H4 (cell line): ENCODE measurements around the gene NCAPH2. TPM values are rescaled to one million over a fixed set of nuclear protein-coding genes. Genes with fewer than 3 reads are reported as not detected.

Experiments
- DNase-seq: peaks from one replicate; pipeline ENCODE4 v3.0.0-alpha.2; 2015; ENCODE audit warnings: low spot score
- total RNA-seq: library from RNA; depleted of rRNA; stranded (reverse); fragments of >200 nt; shearing (Covaris generic); gene quantifications from 2 replicates; pipeline ENCODE4 v1.2.3, GENCODE V29; 2014

Gene NCAPH2
- total RNA-seq, 1 experiment from 2014 or later: 39.0 TPM

- DNase-seq: no peak
Measured at GRCh38 chr22:50489363-50490243, 18.4 kb upstream of the NCAPH2 start.

- no peak for DNase-seq
Measured at GRCh38 chr22:50490531-50491308, 17.3 kb upstream of the NCAPH2 start.

GRCh38 chr22:50497093-50497492 lies 10.9 kb upstream of the NCAPH2 start:
- DNase-seq: no peak

- DNase-seq: peak; percentile 53
Measured at GRCh38 chr22:50498322-50498890, 9.6 kb upstream of the NCAPH2 start.

- no peak for DNase-seq
Measured at GRCh38 chr22:50500452-50500851, 7.6 kb upstream of the NCAPH2 start.

GRCh38 chr22:50502096-50502495 lies 5.9 kb upstream of the NCAPH2 start:
- DNase-seq: no peak

- no peak for DNase-seq
Measured at GRCh38 chr22:50502628-50503474, 5.2 kb upstream of the NCAPH2 start.

GRCh38 chr22:50503475-50504145 lies 4.4 kb upstream of the NCAPH2 start:
- DNase-seq: no peak

GRCh38 chr22:50504369-50505211 lies 3.4 kb upstream of the NCAPH2 start:
- DNase-seq: no peak

GRCh38 chr22:50505276-50505775 lies 2.7 kb upstream of the NCAPH2 start:
- no peak for DNase-seq

GRCh38 chr22:50505776-50506610 lies 2.0 kb upstream of the NCAPH2 start:
- no peak for DNase-seq

GRCh38 chr22:50506611-50507420 lies 1.2 kb upstream of the NCAPH2 start:
- DNase-seq: no peak

- peak; percentile 39 for DNase-seq
Measured at GRCh38 chr22:50507421-50507990, 518 bp upstream of the NCAPH2 start, which contains the start of gene LMF2. Gene LMF2, minus strand, starts transcription at chr22:50507702. Its CDS starts 27 bp downstream, at chr22:50507675.

- DNase-seq: no peak
Measured at GRCh38 chr22:50508897-50509296, 873 bp downstream of the NCAPH2 start.

- no peak for DNase-seq
Measured at GRCh38 chr22:50513175-50513574, 5.2 kb downstream of the NCAPH2 start.

GRCh38 chr22:50516068-50516467 lies 8.0 kb downstream of the NCAPH2 start:
- no peak for DNase-seq

GRCh38 chr22:50516891-50517290 lies 8.9 kb downstream of the NCAPH2 start:
- DNase-seq: no peak
